ENCODE measurements around the gene ODR4. TPM values are rescaled to one million over a fixed set of nuclear protein-coding genes. Genes with fewer than 3 reads are reported as not detected.

ODR4 gene
- total RNA-seq, 2 donors from 2014 or later = 30.1 to 31.6 TPM

DNA sequence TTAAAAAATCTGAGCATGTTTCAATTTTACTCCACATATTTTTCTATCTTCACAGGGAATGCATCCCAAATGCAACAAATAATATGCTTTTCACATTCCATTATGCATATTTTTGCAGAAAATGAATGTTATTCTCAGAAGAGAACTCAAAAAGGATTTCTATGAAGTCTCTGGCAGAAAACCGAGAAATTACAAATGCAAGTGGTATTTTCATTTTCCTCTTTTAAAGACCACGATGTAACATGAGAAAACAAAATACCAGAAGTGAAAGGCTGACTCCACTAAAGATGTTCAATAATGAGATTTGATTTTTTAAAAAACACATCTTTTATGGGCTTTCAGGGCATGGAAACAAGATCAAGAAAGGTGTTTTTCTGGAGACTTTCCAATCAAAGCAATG lies 90.3 kb downstream of the ODR4 start:
- no peaks in the 10 kb centered on the region for H3K36me3 ChIP-seq
- H3K27me3 ChIP-seq (replicated peaks; ENCODE audit: insufficient read depth) = no peaks in the 10 kb centered on the region
- TF ChIP-seq POLR2A (IDR thresholded peaks at IDR 0.05) (no peak), CTCF (IDR thresholded peaks at IDR 0.05) (no peak), POLR2AphosphoS5 (IDR thresholded peaks at IDR 0.05) (no peak)
- H3K9me3 ChIP-seq = no peaks in the 10 kb centered on the region
- DNase-seq (ENCODE audit: low spot score) = no peak
- WGBS = 72% methylated on average over 2 of the region's 2 CpGs
- intact Hi-C loops (cut with DNase I) = no loop called here
- H3K27ac ChIP-seq = no peak overlapping the region
- H3K4me3 ChIP-seq = no peak overlapping the region
- H3K4me1 ChIP-seq (replicated peaks) = no peaks in the 10 kb centered on the region

Other genes starting within 250 kb of the ODR4 start
- gene PRG4, start 79.6 kb upstream of the ODR4 start, total RNA-seq = under 1 TPM in 1 of 2 donors, not detected in 1; 0.17 TPM
- gene TPR, start 585 bp upstream of the ODR4 start, total RNA-seq = 100 to 1,000 TPM in 1 of 2 donors, 10 to 100 TPM in 1; 46.7 to 110 TPM
- gene PDC, start 85.3 kb downstream of the ODR4 start, total RNA-seq = not detected